IMR-90 (cell line): ENCODE data around the gene JAK1. TPM values are rescaled to one million over a fixed set of nuclear protein-coding genes. Genes with fewer than 3 reads are reported as not detected.
A peak's percentile ranks its signal among the peaks of the same experiment; 100 is the strongest.

Source experiments
- ATAC-seq: fragments of 200-7000 bp; cut with Tn5 transposase; 2 replicates; pipeline ENCODE4 v1.9.1; 2020; ENCODE audit warnings: low read depth, mild to moderate bottlenecking, moderate library complexity
- Bru-seq: library from RNA; stranded (reverse); fragments of 400-500 nt; gene quantifications from one replicate; lab custom pipeline; 2021; lab: Mats Ljungman, UMichigan
- BruChase-seq, 2 experiments: library from RNA; stranded (reverse); fragments of 400-500 nt; gene quantifications; one replicate each; lab custom pipeline; 2021; lab: Mats Ljungman, UMichigan
- BruUV-seq: library from RNA; stranded (reverse); fragments of 400-500 nt; replicated peaks from 2 replicates; lab custom pipeline; 2021; lab: Mats Ljungman, UMichigan
- CTCF ChIA-PET: fragments of 300-600 bp; formaldehyde crosslinking; extraction: SDS; loops from one replicate; lab custom pipeline; 2021; ENCODE audit warnings: antibody characterized with exemption; lab: Yijun Ruan, JAX
- POLR2A ChIA-PET: fragments of 300-600 bp; sonication (Branson Sonifier 250); formaldehyde crosslinking; loops from one replicate; lab custom pipeline; 2022; ENCODE audit warnings: antibody characterized with exemption; ENCODE audit not compliant: unreplicated experiment; lab: Charles Lee
- DNase-seq: peaks from one replicate; pipeline ENCODE4 v3.0.0; 2013
- H2AFZ ChIP-seq: replicated peaks from 2 replicates; pipeline ENCODE3; 2013; ENCODE audit warnings: low read length, mild to moderate bottlenecking; ENCODE audit not compliant: poor library complexity
- H2AK5ac ChIP-seq: 2 replicates; pipeline ENCODE4 v1.6.1; 2013; ENCODE audit warnings: low read depth, low read length, inconsistent platforms
- H2AK9ac ChIP-seq: replicated peaks from 2 replicates; pipeline ENCODE3; 2013; ENCODE audit warnings: mild to moderate bottlenecking, low read depth, low read length, moderate library complexity; ENCODE audit not compliant: poor library complexity
- H2BK120ac ChIP-seq: 2 replicates; pipeline ENCODE4 v1.6.1; 2013; ENCODE audit warnings: low read depth, low read length, inconsistent platforms
- H2BK15ac ChIP-seq: 3 replicates; pipeline ENCODE4 v1.6.1; 2013; ENCODE audit warnings: low read depth, low read length, inconsistent platforms
- H2BK20ac ChIP-seq: 2 replicates; pipeline ENCODE4 v1.6.1; 2013; ENCODE audit warnings: low read depth, mild to moderate bottlenecking, inconsistent platforms, low read length, moderate library complexity
- H2BK5ac ChIP-seq: 2 replicates; pipeline ENCODE4 v1.6.1; 2013; ENCODE audit warnings: mild to moderate bottlenecking, low read depth, low read length, inconsistent platforms; ENCODE audit not compliant: poor library complexity, severe bottlenecking
- H3K14ac ChIP-seq: replicated peaks from 2 replicates; pipeline ENCODE4 v1.6.1; 2013; ENCODE audit warnings: low read depth, low read length, inconsistent platforms
- H3K18ac ChIP-seq: 2 replicates; pipeline ENCODE4 v1.6.1; 2013; ENCODE audit warnings: low read depth, low read length, control low read depth
- H3K23ac ChIP-seq: 2 replicates; pipeline ENCODE4 v1.6.1; 2013; ENCODE audit warnings: low read depth, low read length, inconsistent platforms
- H3K27ac ChIP-seq: 2 replicates; pipeline ENCODE4 v1.5.1; 2013; ENCODE audit warnings: mild to moderate bottlenecking, control low read depth, low read length; ENCODE audit not compliant: insufficient read depth
- H3K27me3 ChIP-seq: 2 replicates; pipeline ENCODE4 v1.6.1; 2013; ENCODE audit warnings: low read length; ENCODE audit not compliant: control insufficient read depth, insufficient read depth
- H3K36me3 ChIP-seq: 2 replicates; pipeline ENCODE4 v1.6.1; 2013; ENCODE audit warnings: low read length, mixed read lengths; ENCODE audit not compliant: control insufficient read depth, insufficient read depth
- H3K4ac ChIP-seq: 2 replicates; pipeline ENCODE4 v1.6.1; 2013; ENCODE audit warnings: low read depth, low read length, inconsistent platforms
- H3K4me1 ChIP-seq: 2 replicates; pipeline ENCODE4 v1.6.1; 2013; ENCODE audit warnings: low read length, mixed read lengths; ENCODE audit not compliant: control insufficient read depth, insufficient read depth
- H3K4me2 ChIP-seq: 2 replicates; pipeline ENCODE4 v1.6.1; 2013; ENCODE audit warnings: low read depth, mild to moderate bottlenecking, control low read depth, low read length, moderate library complexity
- H3K4me3 ChIP-seq: 2 replicates; pipeline ENCODE4 v1.5.1; 2013; ENCODE audit warnings: low read depth, mild to moderate bottlenecking, control low read depth, low read length, moderate library complexity; ENCODE audit not compliant: insufficient read depth
- H3K56ac ChIP-seq: 2 replicates; pipeline ENCODE4 v1.6.1; 2013; ENCODE audit warnings: low read length, inconsistent platforms; ENCODE audit not compliant: insufficient read depth; ENCODE audit errors: extremely low read depth
- H3K79me1 ChIP-seq, 2 experiments: 2 replicates each; pipeline ENCODE4 v1.6.1; 2013; ENCODE audit warnings: low read length in 2 of 2, inconsistent platforms in 1 of 2, low read depth in 1 of 2
- H3K9ac ChIP-seq: 2 replicates; pipeline ENCODE4 v1.6.1; 2013; ENCODE audit warnings: low read depth, low read length, control low read depth
- H3K9me1 ChIP-seq: 2 replicates; pipeline ENCODE4 v1.6.1; 2013; ENCODE audit warnings: low read length, inconsistent platforms; ENCODE audit not compliant: insufficient read depth
- H3K9me3 ChIP-seq: 2 replicates; pipeline ENCODE4 v1.6.1; 2013; ENCODE audit warnings: low read length; ENCODE audit not compliant: control insufficient read depth, insufficient read depth
- H4K20me1 ChIP-seq: 2 replicates; pipeline ENCODE4 v1.6.1; 2013; ENCODE audit warnings: low read length, inconsistent platforms; ENCODE audit not compliant: insufficient read depth
- H4K5ac ChIP-seq: 2 replicates; pipeline ENCODE4 v1.6.1; 2013; ENCODE audit warnings: mild to moderate bottlenecking, low read depth, low read length, control low read depth
- H4K8ac ChIP-seq, 2 experiments: 2 replicates each; pipeline ENCODE4 v1.6.1; 2013; ENCODE audit warnings: low read depth in 2 of 2, low read length in 2 of 2, control low read depth in 1 of 2, inconsistent platforms in 1 of 2
- H4K91ac ChIP-seq: 2 replicates; pipeline ENCODE4 v1.6.1; 2013; ENCODE audit warnings: low read depth, low read length, inconsistent platforms; ENCODE audit not compliant: insufficient read depth
- CHD1 ChIP-seq: IDR thresholded peaks from 2 replicates; pipeline ENCODE4 v1.6.1; 2012; ENCODE audit warnings: low read depth, low read length, improper control_type of control experiment
- FOS ChIP-seq: fragments of 150-350 bp; IDR thresholded peaks from 2 replicates; pipeline ENCODE4 v1.6.1; 2016; ENCODE audit warnings: low read depth, low read length
- MAZ ChIP-seq: IDR thresholded peaks from 2 replicates; pipeline ENCODE4 v1.6.1; 2012; ENCODE audit warnings: low read depth, mild to moderate bottlenecking, low read length, improper control_type of control experiment, moderate library complexity, borderline replicate concordance
- POLR2A ChIP-seq: IDR thresholded peaks from 2 replicates; pipeline ENCODE4 v1.6.1; 2012; ENCODE audit warnings: mild to moderate bottlenecking, low read depth, low read length
- RCOR1 ChIP-seq: IDR thresholded peaks from 2 replicates; pipeline ENCODE4 v1.6.1; 2012; ENCODE audit warnings: mild to moderate bottlenecking, low read length, improper control_type of control experiment; ENCODE audit not compliant: insufficient replicate concordance
- SMC3 ChIP-seq: fragments of 150-350 bp; IDR thresholded peaks from 2 replicates; pipeline ENCODE4 v1.6.1; 2016; ENCODE audit warnings: low read depth, mild to moderate bottlenecking, antibody characterized with exemption, low read length, moderate library complexity
- WGBS, 2 experiments: methylation state at CpG; one replicate each; pipeline versions ENCODE4 v1.1.5 to v1.1.7; 2013; ENCODE audit warnings: missing lambda C conversion rate in 2 of 2; ENCODE audit not compliant: insufficient read length in 1 of 2; ENCODE audit errors: extremely low coverage in 2 of 2; 5-methylcytosine and 5-hydroxymethylcytosine counted together
- dilution Hi-C: fragments of 300-500 bp; cut with HindIII; formaldehyde crosslinking; loops from one replicate; pipeline ENCODE4 v1.14.3; 2018; ENCODE audit warnings: low sequenced_read_pairs; ENCODE audit not compliant: unreplicated experiment
- in situ Hi-C: fragments of 300-500 bp; cut with MboI; formaldehyde crosslinking; loops from 3 replicates; pipeline ENCODE4 v1.14.3; 2019; ENCODE audit warnings: low sequenced_read_pairs, inconsistent platforms, mixed read lengths
- intact Hi-C: fragments of 100-400 bp; cut with micrococcal nuclease; formaldehyde crosslinking; loops from 2 replicates; pipeline ENCODE4 v1.10.0; 2022
- long read RNA-seq: library from polyadenylated mRNA; unstranded; transcript quantifications from one replicate; pipeline ENCODE4 v2.0.0, GENCODE V29; 2021; ENCODE audit not compliant: unreplicated experiment
- polyA plus RNA-seq, 3 experiments: library from polyadenylated mRNA; depleted of rRNA; stranded (reverse); fragments of >200 nt; gene quantifications; 2 replicates each; pipeline ENCODE4 v1.2.3, GENCODE V29; 2012; ENCODE audit warnings: low replicate concordance in 1 of 3
- total RNA-seq: library from RNA; depleted of rRNA; stranded (reverse); fragments of >200 nt; gene quantifications from 2 replicates; pipeline ENCODE4 v1.2.3, GENCODE V29; 2012; rRNA removed

Gene JAK1
- total RNA-seq (101 and 103 TPM in 2 replicates), polyA plus RNA-seq (2012; rRNA removed) (61.6 and 76.9 TPM in 2 replicates), Bru-seq, nascent RNA (percentile 89 among the genes with signal in this experiment), BruChase-seq, experiment 1, labeled RNA remaining after a 6-hour chase (percentile 83 among the genes with signal in this experiment), BruChase-seq, experiment 2, labeled RNA remaining after a 2-hour chase (percentile 84 among the genes with signal in this experiment)
- 27.1 and 56.2 TPM in 2 replicates for polyA plus RNA-seq (2012; cell fraction: cytosol; rRNA removed)
- polyA plus RNA-seq (2012; cell fraction: nucleus; rRNA removed; ENCODE audit: low replicate concordance): 24.6 and 68.2 TPM in 2 replicates
- long read RNA-seq, full-length matches to known transcripts: 66 of 161 reads
- long read RNA-seq, partial matches to known transcripts: 78 of 161 reads
- long read RNA-seq, other reads (novel, unspliced or antisense): 17 of 161 reads

DNA sequence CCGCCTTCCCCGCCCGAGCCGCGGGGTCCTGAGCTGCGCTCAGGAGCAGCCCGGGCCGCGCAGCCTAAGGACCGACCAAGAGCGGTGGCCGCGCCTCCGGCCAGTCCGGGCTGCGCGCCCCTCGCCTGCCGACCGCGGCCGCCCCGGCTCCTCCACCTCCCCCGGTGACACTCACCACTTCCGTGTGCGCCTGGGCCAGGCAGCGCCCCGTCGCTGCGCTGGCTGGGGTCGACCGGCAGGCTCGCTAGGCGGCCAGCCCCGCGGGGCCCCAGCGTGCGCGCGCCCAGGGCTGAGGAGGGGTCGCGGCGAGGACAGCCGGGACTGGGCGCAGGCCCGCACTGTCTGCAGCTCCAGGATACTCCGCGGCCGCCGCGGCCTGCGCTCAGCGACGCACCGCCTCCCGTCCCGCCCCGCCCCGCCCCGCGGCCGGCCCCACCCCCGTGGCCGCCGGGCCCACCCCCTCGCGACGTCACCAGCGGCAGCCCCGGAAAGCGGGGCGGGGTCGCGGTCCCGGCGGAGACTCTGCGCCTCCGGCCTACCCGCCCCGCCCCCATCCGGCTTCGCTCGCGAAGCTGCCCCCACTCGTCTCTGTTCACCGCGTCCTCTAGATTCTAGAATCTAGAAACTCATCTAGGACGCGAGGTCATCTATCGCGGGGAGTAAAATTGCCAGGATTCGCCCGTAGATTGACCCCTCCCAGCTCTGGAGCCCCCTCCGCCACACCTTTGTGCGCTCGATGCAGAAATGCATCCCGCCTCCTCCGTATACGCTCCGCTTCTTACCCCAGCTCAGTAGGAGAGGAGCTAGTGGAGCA, at the start of gene JAK1:
TSS of gene JAK1 (minus strand) at position 392 of the 814 bp plus-strand sequence. CDS start 80,285 bp downstream, outside the sequence.
- H4K5ac ChIP-seq: peak within 1 kb of the TSS; percentile 90
- peak within 1 kb of the TSS; percentile 91 for H2BK120ac ChIP-seq
- in situ Hi-C loops: no loop called here
- BruUV-seq: no TSS peak
- peak; percentile 72 for DNase-seq
- H3K9me1 ChIP-seq: peaks cover 5% of the 10 kb centered on the region; the same call in 1 of the 2 replicates
- peaks cover 38% of the 10 kb centered on the region for H4K20me1 ChIP-seq
- H3K79me1 ChIP-seq: peaks cover 10 to 37% of the 10 kb centered on the region in 2 experiments; a peak in 3 of 4 replicates
- H3K27me3 ChIP-seq: no peaks in the 10 kb centered on the region
- peak within 1 kb of the TSS; percentile 96 for H2AK9ac ChIP-seq
- peak; percentile 89 for TF ChIP-seq POLR2A
- TF ChIP-seq RCOR1: no peak
- no peak for TF ChIP-seq CHD1
- TF ChIP-seq MAZ: peak; percentile 78; the same call in 1 of the 2 replicates
- no peak for TF ChIP-seq FOS
- no peak for TF ChIP-seq SMC3
- H2AFZ ChIP-seq: peak within 1 kb of the TSS; percentile 97
- peak within 1 kb of the TSS; percentile 78 for H3K18ac ChIP-seq
- H3K36me3 ChIP-seq: no peaks in the 10 kb centered on the region
- peaks cover 2% of the 10 kb centered on the region; the same call in 1 of the 2 replicates for H3K4me1 ChIP-seq
- H2BK15ac ChIP-seq: peak within 1 kb of the TSS; percentile 49; the same call in 1 of the 3 replicates
- intact Hi-C loops: loop anchor here (2.0 to 5.0 kb wide), 5 partner anchors 36 to 134 kb away; no protein-coding TSS in a partner anchor
- WGBS, 2 experiments: 1% methylated on average over 43 of the region's 100 CpGs; no CpG with 5 or more reads in 1 of the 2 experiments
- H3K4ac ChIP-seq: peak within 1 kb of the TSS; percentile 82
- no peaks in the 10 kb centered on the region for H3K9me3 ChIP-seq
- peak within 1 kb of the TSS; percentile 99 for H3K9ac ChIP-seq
- peak within 1 kb of the TSS; percentile 98 for H3K4me2 ChIP-seq
- peak within 1 kb of the TSS; percentile 9; the same call in 1 of the 2 replicates for H2BK20ac ChIP-seq
- peak within 1 kb of the TSS; percentile 97 for H3K23ac ChIP-seq
- peak within 1 kb of the TSS; percentile 94 for H3K56ac ChIP-seq
- peak within 1 kb of the TSS; percentile 70 for H4K91ac ChIP-seq
- H3K27ac ChIP-seq: peak within 1 kb of the TSS; percentile 97
- H4K8ac ChIP-seq: peak within 1 kb of the TSS; percentile 76 to 94
- ChIA-PET CTCF (interaction anchor here (0.6 kb wide), 1 partner anchor 1113 kb away, joined by 3 read pairs; no protein-coding TSS in a partner anchor), POLR2A (interaction anchor here (0.6 kb wide), 1 partner anchor 71 kb away, joined by 3 read pairs; no protein-coding TSS in a partner anchor)
- dilution Hi-C loops: no loop called here
- ATAC-seq: peak; percentile 96
- H2BK5ac ChIP-seq: peak within 1 kb of the TSS; percentile 91
- peak within 1 kb of the TSS; percentile 96 for H3K14ac ChIP-seq
- H2AK5ac ChIP-seq: peak within 1 kb of the TSS; percentile 90
- peak within 1 kb of the TSS; percentile 91 for H3K4me3 ChIP-seq
